IMR-90 (cell line): Measurements from ENCODE around the gene NOL4L. TPM values are rescaled to one million over a fixed set of nuclear protein-coding genes. Genes with fewer than 3 reads are reported as not detected.

Experiments used
- ATAC-seq: fragments of 200-7000 bp; cut with Tn5 transposase; 2 replicates; pipeline ENCODE4 v1.9.1; 2020; ENCODE audit warnings: low read depth, mild to moderate bottlenecking, moderate library complexity
- BruUV-seq: library from RNA; stranded (reverse); fragments of 400-500 nt; replicated peaks from 2 replicates; lab custom pipeline; 2021; lab: Mats Ljungman, UMichigan
- CTCF ChIA-PET: fragments of 300-600 bp; formaldehyde crosslinking; extraction: SDS; loops from one replicate; lab custom pipeline; 2021; ENCODE audit warnings: antibody characterized with exemption; lab: Yijun Ruan, JAX
- POLR2A ChIA-PET: fragments of 300-600 bp; sonication (Branson Sonifier 250); formaldehyde crosslinking; loops from one replicate; lab custom pipeline; 2022; ENCODE audit warnings: antibody characterized with exemption; ENCODE audit not compliant: unreplicated experiment; lab: Charles Lee
- DNase-seq: peaks from one replicate; pipeline ENCODE4 v3.0.0; 2013
- H2AFZ ChIP-seq: replicated peaks from 2 replicates; pipeline ENCODE3; 2013; ENCODE audit warnings: low read length, mild to moderate bottlenecking; ENCODE audit not compliant: poor library complexity
- H2AK5ac ChIP-seq: 2 replicates; pipeline ENCODE4 v1.6.1; 2013; ENCODE audit warnings: low read depth, low read length, inconsistent platforms
- H2AK9ac ChIP-seq: replicated peaks from 2 replicates; pipeline ENCODE3; 2013; ENCODE audit warnings: mild to moderate bottlenecking, low read depth, low read length, moderate library complexity; ENCODE audit not compliant: poor library complexity
- H2BK120ac ChIP-seq: 2 replicates; pipeline ENCODE4 v1.6.1; 2013; ENCODE audit warnings: low read depth, low read length, inconsistent platforms
- H2BK15ac ChIP-seq: 3 replicates; pipeline ENCODE4 v1.6.1; 2013; ENCODE audit warnings: low read depth, low read length, inconsistent platforms
- H2BK20ac ChIP-seq: 2 replicates; pipeline ENCODE4 v1.6.1; 2013; ENCODE audit warnings: low read depth, mild to moderate bottlenecking, inconsistent platforms, low read length, moderate library complexity
- H2BK5ac ChIP-seq: 2 replicates; pipeline ENCODE4 v1.6.1; 2013; ENCODE audit warnings: mild to moderate bottlenecking, low read depth, low read length, inconsistent platforms; ENCODE audit not compliant: poor library complexity, severe bottlenecking
- H3K14ac ChIP-seq: replicated peaks from 2 replicates; pipeline ENCODE4 v1.6.1; 2013; ENCODE audit warnings: low read depth, low read length, inconsistent platforms
- H3K18ac ChIP-seq: 2 replicates; pipeline ENCODE4 v1.6.1; 2013; ENCODE audit warnings: low read depth, low read length, control low read depth
- H3K23ac ChIP-seq: 2 replicates; pipeline ENCODE4 v1.6.1; 2013; ENCODE audit warnings: low read depth, low read length, inconsistent platforms
- H3K27ac ChIP-seq: 2 replicates; pipeline ENCODE4 v1.5.1; 2013; ENCODE audit warnings: mild to moderate bottlenecking, control low read depth, low read length; ENCODE audit not compliant: insufficient read depth
- H3K27me3 ChIP-seq: 2 replicates; pipeline ENCODE4 v1.6.1; 2013; ENCODE audit warnings: low read length; ENCODE audit not compliant: control insufficient read depth, insufficient read depth
- H3K36me3 ChIP-seq: 2 replicates; pipeline ENCODE4 v1.6.1; 2013; ENCODE audit warnings: low read length, mixed read lengths; ENCODE audit not compliant: control insufficient read depth, insufficient read depth
- H3K4ac ChIP-seq: 2 replicates; pipeline ENCODE4 v1.6.1; 2013; ENCODE audit warnings: low read depth, low read length, inconsistent platforms
- H3K4me1 ChIP-seq: 2 replicates; pipeline ENCODE4 v1.6.1; 2013; ENCODE audit warnings: low read length, mixed read lengths; ENCODE audit not compliant: control insufficient read depth, insufficient read depth
- H3K4me2 ChIP-seq: 2 replicates; pipeline ENCODE4 v1.6.1; 2013; ENCODE audit warnings: low read depth, mild to moderate bottlenecking, control low read depth, low read length, moderate library complexity
- H3K4me3 ChIP-seq: 2 replicates; pipeline ENCODE4 v1.5.1; 2013; ENCODE audit warnings: low read depth, mild to moderate bottlenecking, control low read depth, low read length, moderate library complexity; ENCODE audit not compliant: insufficient read depth
- H3K56ac ChIP-seq: 2 replicates; pipeline ENCODE4 v1.6.1; 2013; ENCODE audit warnings: low read length, inconsistent platforms; ENCODE audit not compliant: insufficient read depth; ENCODE audit errors: extremely low read depth
- H3K79me1 ChIP-seq, 2 experiments: 2 replicates each; pipeline ENCODE4 v1.6.1; 2013; ENCODE audit warnings: low read length in 2 of 2, inconsistent platforms in 1 of 2, low read depth in 1 of 2
- H3K9ac ChIP-seq: 2 replicates; pipeline ENCODE4 v1.6.1; 2013; ENCODE audit warnings: low read depth, low read length, control low read depth
- H3K9me1 ChIP-seq: 2 replicates; pipeline ENCODE4 v1.6.1; 2013; ENCODE audit warnings: low read length, inconsistent platforms; ENCODE audit not compliant: insufficient read depth
- H3K9me3 ChIP-seq: 2 replicates; pipeline ENCODE4 v1.6.1; 2013; ENCODE audit warnings: low read length; ENCODE audit not compliant: control insufficient read depth, insufficient read depth
- H4K20me1 ChIP-seq: 2 replicates; pipeline ENCODE4 v1.6.1; 2013; ENCODE audit warnings: low read length, inconsistent platforms; ENCODE audit not compliant: insufficient read depth
- H4K5ac ChIP-seq: 2 replicates; pipeline ENCODE4 v1.6.1; 2013; ENCODE audit warnings: mild to moderate bottlenecking, low read depth, low read length, control low read depth
- H4K8ac ChIP-seq, 2 experiments: 2 replicates each; pipeline ENCODE4 v1.6.1; 2013; ENCODE audit warnings: low read depth in 2 of 2, low read length in 2 of 2, control low read depth in 1 of 2, inconsistent platforms in 1 of 2
- H4K91ac ChIP-seq: 2 replicates; pipeline ENCODE4 v1.6.1; 2013; ENCODE audit warnings: low read depth, low read length, inconsistent platforms; ENCODE audit not compliant: insufficient read depth
- BHLHE40 ChIP-seq: fragments of 150-350 bp; IDR thresholded peaks from 2 replicates; pipeline ENCODE4 v1.6.1; 2016; ENCODE audit warnings: mild to moderate bottlenecking, low read depth, low read length
- CHD1 ChIP-seq: IDR thresholded peaks from 2 replicates; pipeline ENCODE4 v1.6.1; 2012; ENCODE audit warnings: low read depth, low read length, improper control_type of control experiment
- FOS ChIP-seq: fragments of 150-350 bp; IDR thresholded peaks from 2 replicates; pipeline ENCODE4 v1.6.1; 2016; ENCODE audit warnings: low read depth, low read length
- MAFK ChIP-seq: IDR thresholded peaks from 2 replicates; pipeline ENCODE4 v1.6.1; 2012; ENCODE audit warnings: low read depth, low read length, improper control_type of control experiment
- MXI1 ChIP-seq: IDR thresholded peaks from 2 replicates; pipeline ENCODE4 v1.6.1; 2012; ENCODE audit warnings: low read depth, mild to moderate bottlenecking, low read length, moderate library complexity, borderline replicate concordance
- NFE2L2 ChIP-seq: fragments of 150-350 bp; IDR thresholded peaks from 2 replicates; pipeline ENCODE4 v1.6.1; 2016; ENCODE audit warnings: low read depth, mild to moderate bottlenecking, low read length
- POLR2A ChIP-seq: IDR thresholded peaks from 2 replicates; pipeline ENCODE4 v1.6.1; 2012; ENCODE audit warnings: mild to moderate bottlenecking, low read depth, low read length
- RAD21 ChIP-seq: IDR thresholded peaks from 2 replicates; pipeline ENCODE4 v1.6.1; 2012; ENCODE audit warnings: low read length, improper control_type of control experiment
- RCOR1 ChIP-seq: IDR thresholded peaks from 2 replicates; pipeline ENCODE4 v1.6.1; 2012; ENCODE audit warnings: mild to moderate bottlenecking, low read length, improper control_type of control experiment; ENCODE audit not compliant: insufficient replicate concordance
- RFX5 ChIP-seq: IDR thresholded peaks from 2 replicates; pipeline ENCODE4 v1.8.0; 2012; ENCODE audit warnings: low read depth, mild to moderate bottlenecking, low read length, moderate library complexity
- SMC3 ChIP-seq: fragments of 150-350 bp; IDR thresholded peaks from 2 replicates; pipeline ENCODE4 v1.6.1; 2016; ENCODE audit warnings: low read depth, mild to moderate bottlenecking, antibody characterized with exemption, low read length, moderate library complexity
- WGBS, 2 experiments: methylation state at CpG; one replicate each; pipeline versions ENCODE4 v1.1.5 to v1.1.7; 2013; ENCODE audit warnings: missing lambda C conversion rate in 2 of 2; ENCODE audit not compliant: insufficient read length in 1 of 2; ENCODE audit errors: extremely low coverage in 2 of 2; 5-methylcytosine and 5-hydroxymethylcytosine counted together
- dilution Hi-C: fragments of 300-500 bp; cut with HindIII; formaldehyde crosslinking; loops from one replicate; pipeline ENCODE4 v1.14.3; 2018; ENCODE audit warnings: low sequenced_read_pairs; ENCODE audit not compliant: unreplicated experiment
- in situ Hi-C: fragments of 300-500 bp; cut with MboI; formaldehyde crosslinking; loops from 3 replicates; pipeline ENCODE4 v1.14.3; 2019; ENCODE audit warnings: low sequenced_read_pairs, inconsistent platforms, mixed read lengths
- intact Hi-C: fragments of 100-400 bp; cut with micrococcal nuclease; formaldehyde crosslinking; loops from 2 replicates; pipeline ENCODE4 v1.10.0; 2022
- polyA plus RNA-seq, 3 experiments: library from polyadenylated mRNA; depleted of rRNA; stranded (reverse); fragments of >200 nt; gene quantifications; 2 replicates each; pipeline ENCODE4 v1.2.3, GENCODE V29; 2012; ENCODE audit warnings: low replicate concordance in 1 of 3
- total RNA-seq: library from RNA; depleted of rRNA; stranded (reverse); fragments of >200 nt; gene quantifications from 2 replicates; pipeline ENCODE4 v1.2.3, GENCODE V29; 2012
- TF ChIP-seq, protein P1 (sequence below): fragments of 150-350 bp; IDR thresholded peaks from 2 replicates; pipeline ENCODE4 v1.6.1; 2016; ENCODE audit warnings: low read depth, mild to moderate bottlenecking, low read length, moderate library complexity, borderline replicate concordance
- TF ChIP-seq, protein P2 (sequence below): conservative IDR thresholded peaks from 2 replicates; pipeline ENCODE4 v1.5.1; 2012; ENCODE audit warnings: mild to moderate bottlenecking, low read depth, low read length, improper control_type of control experiment

Gene NOL4L
- total and polyA plus RNA-seq, 2 of the 4 experiments (the other 2 are of a cell fraction), result 4.7 to 13.3 TPM

DNA sequence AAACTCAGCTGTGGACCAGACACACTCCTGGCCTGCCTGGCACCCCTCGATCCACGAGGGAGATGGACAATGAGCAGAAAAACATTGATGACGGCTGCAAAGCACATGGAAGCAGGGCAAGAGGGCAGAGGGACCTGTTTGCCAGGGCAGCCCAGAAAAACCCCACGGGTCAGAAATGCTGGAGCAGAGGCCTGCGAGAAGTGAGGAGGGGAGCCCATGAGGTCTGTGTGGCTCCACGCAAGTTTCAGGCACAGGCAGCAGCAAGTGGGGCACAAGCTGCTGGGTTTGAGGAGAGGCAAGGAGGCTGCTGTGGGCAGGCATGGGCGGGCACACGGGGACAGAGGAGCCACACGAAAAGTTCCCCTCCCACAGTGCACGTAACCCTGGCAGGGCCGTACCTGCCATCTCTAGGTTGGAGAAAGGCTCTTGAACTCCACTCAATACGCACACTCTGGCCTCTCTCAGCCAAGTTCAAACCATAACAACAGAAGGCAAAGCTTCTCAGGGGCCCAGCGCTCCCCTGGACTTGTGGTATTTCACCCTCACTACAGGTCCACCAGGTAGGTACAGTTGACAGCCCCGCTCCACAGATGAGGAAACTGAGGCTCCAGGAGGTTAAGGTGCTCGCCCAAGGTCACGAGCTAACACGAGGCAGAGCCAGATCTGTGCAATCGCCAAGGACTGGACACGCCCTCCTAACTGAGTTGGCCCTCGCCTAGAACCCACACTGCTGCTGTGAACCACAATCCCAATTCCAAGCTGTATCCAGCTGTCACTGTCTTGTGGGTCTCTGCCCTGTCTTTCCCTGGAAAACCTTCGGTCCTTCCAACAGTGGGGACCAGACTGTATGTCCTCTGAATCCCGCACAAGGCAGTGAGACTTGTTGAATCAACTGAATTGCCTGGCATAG, 108.2 kb downstream of the NOL4L start:
- Histone ChIP-seq H3K4me1 (peaks cover 42% of the 10 kb centered on the region), H3K27ac (no peak overlapping the region; the same call in 1 of the 2 replicates), H3K4me2 (no peak overlapping the region), H4K20me1 (peaks cover 52% of the 10 kb centered on the region), H3K9me1 (peaks cover 33% of the 10 kb centered on the region), H4K5ac (no peak overlapping the region), H2BK5ac (no peak overlapping the region), H3K79me1 (peaks cover 14 to 92% of the 10 kb centered on the region in 2 experiments; a peak in 3 of 4 replicates), H2BK120ac (peak overlapping the region; percentile 25; the same call in 1 of the 2 replicates), H3K56ac (no peak overlapping the region), H3K23ac (peak overlapping the region; percentile 95), H3K27me3 (no peaks in the 10 kb centered on the region), H3K4me3 (no peak overlapping the region), H2BK15ac (0 out of 3 replicates have a peak overlapping the region, but pooled peaks have one; percentile 14), H3K4ac (peak overlapping the region; percentile 95), H2AK9ac (peak overlapping the region; percentile 99), H3K9ac (0 out of 2 replicates have a peak overlapping the region, but pooled peaks have one; percentile 66), H4K8ac (peak overlapping the region in 1 of 2 experiments; percentile 18; a peak in 2 of 4 replicates), H4K91ac (0 out of 2 replicates have a peak overlapping the region, but pooled peaks have one; percentile 25), H3K9me3 (no peaks in the 10 kb centered on the region), H3K18ac (no peak overlapping the region), H2BK20ac (peak overlapping the region; percentile 18; the same call in 1 of the 2 replicates), H3K36me3 (peaks cover 7% of the 10 kb centered on the region), H2AFZ (no peak overlapping the region), H3K14ac (peak overlapping the region; percentile 91; the same call in 1 of the 2 replicates), H2AK5ac (peak overlapping the region; percentile 94)
- ATAC-seq (no peak), DNase-seq (no peak)
- ChIA-PET CTCF (no interaction called here), POLR2A (no interaction called here)
- in situ Hi-C loops, result loop anchor here (25.0 kb wide), 1 partner anchor 640 kb away; the partner anchor contains the start of gene FOXS1
- dilution Hi-C loops, result no loop called here
- intact Hi-C loops, result no loop called here
- 77% methylated on average over 14 of the region's 22 CpGs; no CpG with 5 or more reads in 1 of the 2 experiments for WGBS, 2 experiments
- BruUV-seq, result no TSS peak
- TF ChIP-seq, protein P1, sequence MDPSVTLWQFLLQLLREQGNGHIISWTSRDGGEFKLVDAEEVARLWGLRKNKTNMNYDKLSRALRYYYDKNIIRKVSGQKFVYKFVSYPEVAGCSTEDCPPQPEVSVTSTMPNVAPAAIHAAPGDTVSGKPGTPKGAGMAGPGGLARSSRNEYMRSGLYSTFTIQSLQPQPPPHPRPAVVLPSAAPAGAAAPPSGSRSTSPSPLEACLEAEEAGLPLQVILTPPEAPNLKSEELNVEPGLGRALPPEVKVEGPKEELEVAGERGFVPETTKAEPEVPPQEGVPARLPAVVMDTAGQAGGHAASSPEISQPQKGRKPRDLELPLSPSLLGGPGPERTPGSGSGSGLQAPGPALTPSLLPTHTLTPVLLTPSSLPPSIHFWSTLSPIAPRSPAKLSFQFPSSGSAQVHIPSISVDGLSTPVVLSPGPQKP, result no peak
- TF ChIP-seq BHLHE40, result no peak
- TF ChIP-seq RCOR1, result no peak
- TF ChIP-seq, protein P2, sequence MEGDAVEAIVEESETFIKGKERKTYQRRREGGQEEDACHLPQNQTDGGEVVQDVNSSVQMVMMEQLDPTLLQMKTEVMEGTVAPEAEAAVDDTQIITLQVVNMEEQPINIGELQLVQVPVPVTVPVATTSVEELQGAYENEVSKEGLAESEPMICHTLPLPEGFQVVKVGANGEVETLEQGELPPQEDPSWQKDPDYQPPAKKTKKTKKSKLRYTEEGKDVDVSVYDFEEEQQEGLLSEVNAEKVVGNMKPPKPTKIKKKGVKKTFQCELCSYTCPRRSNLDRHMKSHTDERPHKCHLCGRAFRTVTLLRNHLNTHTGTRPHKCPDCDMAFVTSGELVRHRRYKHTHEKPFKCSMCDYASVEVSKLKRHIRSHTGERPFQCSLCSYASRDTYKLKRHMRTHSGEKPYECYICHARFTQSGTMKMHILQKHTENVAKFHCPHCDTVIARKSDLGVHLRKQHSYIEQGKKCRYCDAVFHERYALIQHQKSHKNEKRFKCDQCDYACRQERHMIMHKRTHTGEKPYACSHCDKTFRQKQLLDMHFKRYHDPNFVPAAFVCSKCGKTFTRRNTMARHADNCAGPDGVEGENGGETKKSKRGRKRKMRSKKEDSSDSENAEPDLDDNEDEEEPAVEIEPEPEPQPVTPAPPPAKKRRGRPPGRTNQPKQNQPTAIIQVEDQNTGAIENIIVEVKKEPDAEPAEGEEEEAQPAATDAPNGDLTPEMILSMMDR, result no peak
- TF ChIP-seq SMC3, result no peak
- TF ChIP-seq MAFK, result no peak
- TF ChIP-seq POLR2A, result no peak
- TF ChIP-seq MXI1, result no peak
- TF ChIP-seq FOS, result no peak
- TF ChIP-seq RAD21, result no peak
- TF ChIP-seq NFE2L2, result no peak
- TF ChIP-seq CHD1, result no peak
- no peak for TF ChIP-seq RFX5
